H9 (cell line): ENCODE measurements around the gene ARL14EPL. TPM values are rescaled to one million over a fixed set of nuclear protein-coding genes. Genes with fewer than 3 reads are reported as not detected.

ENCODE experiments used
- DNase-seq: peaks from one replicate; pipeline ENCODE4 v3.0.0-alpha.2; 2017
- H2AFZ ChIP-seq: one replicate; pipeline ENCODE4 v1.6.1; 2013; ENCODE audit warnings: mild to moderate bottlenecking, low read length, control low read depth, moderate library complexity
- H2AK5ac ChIP-seq: 2 replicates; pipeline ENCODE4 v1.6.1; 2013; ENCODE audit warnings: low read length, control low read depth, mixed read lengths; ENCODE audit not compliant: insufficient read length
- H2BK120ac ChIP-seq: one replicate; pipeline ENCODE4 v1.6.1; 2013; ENCODE audit warnings: low read depth, mild to moderate bottlenecking, low read length, control low read depth, inconsistent platforms; ENCODE audit not compliant: poor library complexity, severe bottlenecking
- H2BK12ac ChIP-seq: 2 replicates; pipeline ENCODE4 v1.6.1; 2013; ENCODE audit warnings: low read length, control low read depth, mixed read lengths, low read depth; ENCODE audit not compliant: insufficient read length
- H2BK15ac ChIP-seq: 2 replicates; pipeline ENCODE4 v1.6.1; 2013; ENCODE audit warnings: low read depth, low read length, control low read depth
- H2BK20ac ChIP-seq: one replicate; pipeline ENCODE4 v1.6.1; 2013; ENCODE audit warnings: low read depth, mild to moderate bottlenecking, low read length, control low read depth, inconsistent platforms; ENCODE audit not compliant: poor library complexity, severe bottlenecking
- H2BK5ac ChIP-seq: 2 replicates; pipeline ENCODE4 v1.6.1; 2013; ENCODE audit warnings: low read length, control low read depth, mixed read lengths; ENCODE audit not compliant: insufficient read length
- H3K14ac ChIP-seq: 2 replicates; pipeline ENCODE4 v1.6.1; 2013; ENCODE audit warnings: low read length, control low read depth; ENCODE audit not compliant: insufficient read depth
- H3K18ac ChIP-seq: 2 replicates; pipeline ENCODE4 v1.6.1; 2013; ENCODE audit warnings: low read depth, mild to moderate bottlenecking, mixed read lengths, low read length, control low read depth; ENCODE audit not compliant: insufficient read length
- H3K23ac ChIP-seq: 2 replicates; pipeline ENCODE4 v1.6.1; 2013; ENCODE audit warnings: low read length, control low read depth, mixed read lengths, low read depth; ENCODE audit not compliant: insufficient read length
- H3K23me2 ChIP-seq: 2 replicates; pipeline ENCODE4 v1.6.1; 2013; ENCODE audit warnings: low read depth, mild to moderate bottlenecking, mixed read lengths, low read length, control low read depth; ENCODE audit not compliant: insufficient read length, poor library complexity, severe bottlenecking
- H3K27ac ChIP-seq: 2 replicates; pipeline ENCODE4 v1.5.1; 2013; ENCODE audit warnings: low read length, control low read depth, mixed read lengths, low read depth; ENCODE audit not compliant: insufficient read length
- H3K27me3 ChIP-seq: 2 replicates; pipeline ENCODE4 v1.6.1; 2013; ENCODE audit warnings: low read length, control low read depth, inconsistent platforms; ENCODE audit not compliant: insufficient read depth
- H3K4ac ChIP-seq: 2 replicates; pipeline ENCODE4 v1.6.1; 2013; ENCODE audit warnings: low read depth, mild to moderate bottlenecking, control low read depth, inconsistent platforms, low read length, moderate library complexity
- H3K4me1 ChIP-seq: 2 replicates; pipeline ENCODE4 v1.6.1; 2013; ENCODE audit warnings: low read length, control low read depth, inconsistent platforms; ENCODE audit not compliant: insufficient read depth
- H3K4me2 ChIP-seq: 2 replicates; pipeline ENCODE4 v1.6.1; 2013; ENCODE audit warnings: low read length, control low read depth, mixed read lengths; ENCODE audit not compliant: insufficient read length, insufficient read depth
- H3K56ac ChIP-seq: 2 replicates; pipeline ENCODE4 v1.6.1; 2013; ENCODE audit warnings: low read depth, mild to moderate bottlenecking, mixed read lengths, low read length, control low read depth; ENCODE audit not compliant: insufficient read length
- H3K79me1 ChIP-seq: 2 replicates; pipeline ENCODE4 v1.6.1; 2013; ENCODE audit warnings: low read depth, mild to moderate bottlenecking, moderate library complexity, low read length, control low read depth, inconsistent platforms; ENCODE audit not compliant: insufficient read depth, poor library complexity, severe bottlenecking
- H3K79me2 ChIP-seq: 2 replicates; pipeline ENCODE4 v1.6.1; 2013; ENCODE audit warnings: low read length, control low read depth, inconsistent platforms; ENCODE audit not compliant: insufficient read depth
- H3K9ac ChIP-seq: 2 replicates; pipeline ENCODE4 v1.6.1; 2013; ENCODE audit warnings: low read length, control low read depth, mixed read lengths; ENCODE audit not compliant: insufficient read length; ENCODE audit errors: extremely low read depth
- H3K9me3 ChIP-seq: one replicate; pipeline ENCODE4 v1.6.1; 2013; ENCODE audit warnings: low read depth, low read length, inconsistent platforms; ENCODE audit not compliant: control insufficient read depth
- H3T11ph ChIP-seq: one replicate; pipeline ENCODE4 v1.6.1; 2013; ENCODE audit warnings: mild to moderate bottlenecking, low read length, control low read depth, inconsistent platforms
- H4K20me1 ChIP-seq: one replicate; pipeline ENCODE4 v1.6.1; 2013; ENCODE audit not compliant: control insufficient read depth, insufficient read length, insufficient read depth
- H4K5ac ChIP-seq: 2 replicates; pipeline ENCODE4 v1.6.1; 2013; ENCODE audit warnings: low read depth, mild to moderate bottlenecking, mixed read lengths, low read length, control low read depth; ENCODE audit not compliant: insufficient read length
- H4K8ac ChIP-seq: replicated peaks from 2 replicates; pipeline ENCODE4 v1.6.1; 2013; ENCODE audit warnings: low read length, control low read depth, mixed read lengths, low read depth; ENCODE audit not compliant: insufficient read length
- H4K91ac ChIP-seq: 2 replicates; pipeline ENCODE4 v1.6.1; 2013; ENCODE audit warnings: low read depth, mild to moderate bottlenecking, moderate library complexity, mixed read lengths, low read length, control low read depth; ENCODE audit not compliant: insufficient read length
- H3K27ac Mint-ChIP-seq, 3 experiments: 2 replicates in 2 of 3; 3 replicates in 1 of 3; pipeline ENCODE4 v1.8.0; 2020 to 2021; ENCODE audit warnings: mixed read lengths in 3 of 3, mild to moderate bottlenecking in 1 of 3, moderate library complexity in 1 of 3
- H3K27me3 Mint-ChIP-seq: 2 replicates; pipeline ENCODE4 v1.8.0; 2021; ENCODE audit warnings: low read depth, mild to moderate bottlenecking, moderate library complexity, mixed read lengths
- H3K36me3 Mint-ChIP-seq, 3 experiments: 2 replicates in 2 of 3; 3 replicates in 1 of 3; pipeline ENCODE4 v1.8.0; 2020 to 2021; ENCODE audit warnings: low read depth in 3 of 3, mixed read lengths in 3 of 3; ENCODE audit not compliant: insufficient read depth in 1 of 3
- H3K4me1 Mint-ChIP-seq, 2 experiments: 2 replicates each; pipeline ENCODE4 v1.8.0; 2020; ENCODE audit warnings: mixed read lengths in 2 of 2
- H3K4me3 Mint-ChIP-seq, 2 experiments: 2 replicates in 1 of 2; 3 replicates in 1 of 2; pipeline ENCODE4 v1.8.0; 2020 to 2021; ENCODE audit warnings: mild to moderate bottlenecking in 2 of 2, mixed read lengths in 2 of 2, moderate library complexity in 1 of 2
- H3K9me3 Mint-ChIP-seq, 2 experiments: 2 replicates in 1 of 2; 3 replicates in 1 of 2; pipeline ENCODE4 v1.8.0; 2020; ENCODE audit warnings: mild to moderate bottlenecking in 2 of 2, mixed read lengths in 2 of 2, moderate library complexity in 1 of 2
- CTCF ChIP-seq: fragments of 200-600 bp; sonication (generic); conservative IDR thresholded peaks from 3 replicates; pipeline ENCODE4 v1.8.0; 2021; ENCODE audit warnings: antibody characterized with exemption, mild to moderate bottlenecking
- WGBS: extraction: QIAGEN DNeasy Blood & Tissue Kit; methylation state at CpG from one replicate; pipeline ENCODE4 v1.1.7; 2013; ENCODE audit warnings: missing lambda C conversion rate, low lambda C conversion rate, mixed read lengths; ENCODE audit not compliant: insufficient read length; ENCODE audit errors: extremely low coverage; 5-methylcytosine and 5-hydroxymethylcytosine counted together
- total RNA-seq: library from RNA; stranded (reverse); gene quantifications from 2 replicates; pipeline ENCODE4 v1.2.1, GENCODE V29; 2021

Gene ARL14EPL
- total RNA-seq, 1 experiment from 2014 or later: not detected

GRCh38 chr5:116063950-116064349, 31.7 kb downstream of the ARL14EPL start:
- Histone ChIP-seq H3K27ac (no peak overlapping the region), H3K9ac (no peak overlapping the region), H2BK20ac (no peak overlapping the region), H4K8ac (no peak overlapping the region), H3K23ac (no peak overlapping the region), H2BK12ac (no peak overlapping the region), H3K4me2 (no peak overlapping the region), H4K91ac (no peak overlapping the region), H2BK5ac (no peak overlapping the region), H3K18ac (no peak overlapping the region), H3K4ac (no peak overlapping the region), H2BK15ac (no peak overlapping the region), H4K5ac (no peak overlapping the region), H3K23me2 (no peaks in the 10 kb centered on the region), H3K79me1 (no peaks in the 10 kb centered on the region), H3K27me3 (no peaks in the 10 kb centered on the region), H4K20me1 (no peaks in the 10 kb centered on the region), H3K79me2 (no peaks in the 10 kb centered on the region), H3T11ph (no peak overlapping the region), H2AK5ac (no peak overlapping the region), H3K14ac (no peak overlapping the region), H3K56ac (no peak overlapping the region), H3K9me3 (no peaks in the 10 kb centered on the region), H3K4me1 (no peaks in the 10 kb centered on the region), H2BK120ac (no peak overlapping the region), H2AFZ (no peak overlapping the region)
- Mint-ChIP-seq H3K4me3 (no peak overlapping the region), H3K36me3 (no peaks in the 10 kb centered on the region), H3K27ac (no peak overlapping the region), H3K9me3 (no peaks in the 10 kb centered on the region), H3K4me1 (peaks cover 5 to 6% of the 10 kb centered on the region in 2 experiments), H3K27me3 (no peaks in the 10 kb centered on the region; the same call in 1 of the 2 replicates)
- no CpG with 5 or more reads among the region's 3 CpGs for WGBS
- TF ChIP-seq CTCF: no peak
- no peak for DNase-seq
